CD4-positive, alpha-beta T cell treated with Interleukin-6 at 100 ng/mL for 8 hours (primary cell): Measurements from ENCODE around the gene ATP6V0D1.
"Not testable (repeated sequence)": the region's sequence is repeated elsewhere in the genome, so short reads cannot be mapped to it uniquely, and the experiment has no call there.

Experiments used
- DNase-seq: peaks from one replicate; pipeline ENCODE4 v3.0.0-alpha.2; 2020; ENCODE audit warnings: mixed read lengths, low spot score

The ATP6V0D1 gene

DNA sequence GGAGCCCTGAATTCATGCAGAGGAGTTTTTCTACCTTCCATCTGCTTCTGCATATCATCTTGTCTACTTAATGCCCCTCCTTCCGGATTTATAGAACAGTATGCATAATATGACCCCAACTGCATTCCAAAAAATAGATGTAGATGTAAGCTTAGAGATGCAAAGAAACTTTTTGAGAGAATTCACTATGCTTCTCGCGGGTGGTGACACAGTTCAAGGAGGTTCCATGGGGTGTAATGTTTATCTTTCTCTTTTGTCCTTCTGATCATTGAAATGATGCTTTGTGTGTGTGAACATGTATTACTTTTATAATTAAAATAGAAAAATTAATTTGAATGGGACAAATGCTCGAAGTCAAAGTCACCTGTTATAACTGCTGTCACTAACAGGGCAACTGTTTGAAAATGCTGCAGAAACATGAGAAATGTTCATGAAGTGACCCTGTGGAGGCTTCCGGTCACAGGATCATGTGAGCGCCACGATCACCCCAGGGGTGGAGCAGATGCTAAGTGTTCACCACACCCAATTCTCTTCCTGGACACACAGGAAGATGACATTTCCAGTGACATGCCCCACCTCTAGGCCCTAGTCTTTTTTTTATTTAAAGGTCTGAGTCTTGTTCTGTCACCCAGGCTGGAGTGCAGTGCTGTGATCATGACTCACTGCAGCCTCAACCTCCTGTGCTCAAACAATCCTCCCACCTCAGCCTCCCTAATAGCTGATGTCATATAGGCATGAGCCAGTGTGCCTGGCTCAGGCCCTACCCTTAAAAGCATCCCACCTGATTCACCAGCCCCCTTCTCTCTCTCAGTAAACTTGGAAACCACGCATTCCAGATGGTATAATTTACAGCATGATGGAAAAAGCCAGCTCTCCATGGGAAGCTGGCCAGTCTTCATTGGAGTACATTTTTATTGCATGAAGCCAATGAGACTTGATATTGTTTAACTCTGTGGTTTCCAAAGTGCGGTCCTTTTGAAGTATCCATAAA is 23.4 kb upstream of the ATP6V0D1 start:
- peak; percentile 68 for DNase-seq

DNA sequence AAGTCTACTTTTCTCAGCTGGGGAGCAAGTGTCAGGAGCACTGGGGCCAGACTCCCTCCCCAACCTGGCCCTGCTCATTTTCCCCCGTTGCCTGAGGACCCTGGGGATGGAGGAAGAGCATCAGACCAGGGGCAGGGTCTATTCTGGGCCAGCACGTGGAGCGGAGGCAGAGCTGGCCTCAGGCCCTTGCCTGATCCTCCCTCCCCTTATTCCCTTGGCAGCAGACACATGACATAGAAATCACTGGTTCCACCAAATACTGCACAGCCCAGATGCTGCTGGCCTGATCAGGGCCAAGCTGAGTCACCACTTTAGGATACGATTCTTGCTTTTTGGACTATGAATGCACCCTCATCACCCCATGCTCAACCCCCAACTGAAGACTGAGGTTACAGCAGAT is 18.1 kb upstream of the ATP6V0D1 start:
- DNase-seq, result no peak

DNA sequence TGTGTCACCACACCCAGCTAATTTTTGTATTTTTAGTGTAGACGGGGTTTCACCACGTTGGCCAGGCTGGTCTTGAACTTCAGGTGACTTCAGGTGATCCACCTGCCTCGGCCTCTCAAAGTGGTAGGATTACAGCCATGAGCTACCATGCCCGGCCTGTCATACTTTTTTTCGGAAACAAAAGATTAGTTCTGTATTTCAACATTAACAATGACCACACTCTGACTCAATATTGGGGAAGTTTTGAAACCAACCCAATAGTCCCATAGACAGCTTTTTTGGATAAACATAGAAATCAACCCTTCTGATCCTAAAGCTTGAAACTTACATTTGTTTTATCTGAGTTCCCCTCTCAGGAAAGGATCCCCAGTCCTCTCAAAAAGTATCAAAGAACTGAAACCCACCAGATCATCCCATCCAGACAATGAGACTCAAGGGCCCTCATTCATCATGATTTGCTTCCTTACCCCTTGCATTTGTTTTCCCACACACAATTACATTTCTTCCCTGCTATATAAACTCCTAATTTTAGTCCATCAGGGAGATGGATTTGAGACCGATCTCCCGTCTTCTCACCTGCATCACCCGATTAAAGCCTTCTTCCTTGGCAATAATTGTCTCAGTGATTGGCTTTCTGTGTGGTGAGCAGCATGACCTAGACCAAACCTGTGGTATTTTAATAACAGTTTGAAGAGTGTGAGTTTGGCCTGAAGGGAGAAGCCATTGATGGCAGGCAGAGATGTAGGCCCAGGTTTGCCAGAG is 9.6 kb upstream of the ATP6V0D1 start:
- DNase-seq, result no peak

DNA sequence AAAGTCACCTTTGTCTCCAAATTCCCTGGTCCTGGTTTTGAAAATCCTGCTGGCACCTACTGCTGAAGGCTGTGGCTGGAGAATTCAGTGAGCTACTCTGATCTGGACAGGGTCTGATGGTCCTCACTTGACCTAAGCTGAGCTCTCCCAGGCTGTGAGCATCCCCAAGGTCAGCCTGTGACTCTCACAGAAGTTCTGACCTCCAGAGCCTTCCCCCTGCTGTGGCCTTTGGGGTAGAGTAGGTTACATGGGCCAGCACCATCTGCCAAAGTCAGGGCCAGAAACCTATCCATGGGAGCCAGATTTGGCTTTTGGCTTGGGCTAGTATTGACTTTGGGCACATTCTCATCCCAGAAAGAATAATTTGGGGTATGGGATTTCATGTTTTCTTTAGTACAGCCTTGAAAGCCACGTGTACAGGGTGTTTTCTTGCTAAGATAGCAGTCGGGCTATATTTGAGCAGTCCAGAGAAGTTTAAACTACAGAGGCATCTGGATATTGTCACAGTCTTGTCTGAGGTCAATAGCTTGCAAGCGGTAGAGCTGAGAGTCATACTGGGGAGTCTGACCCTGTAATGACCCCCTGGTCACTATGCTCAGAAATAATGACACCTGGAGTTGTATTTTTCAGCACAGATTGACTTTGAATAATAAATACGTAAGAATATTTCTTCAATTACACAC is 8.6 kb upstream of the ATP6V0D1 start:
- no peak for DNase-seq

DNA sequence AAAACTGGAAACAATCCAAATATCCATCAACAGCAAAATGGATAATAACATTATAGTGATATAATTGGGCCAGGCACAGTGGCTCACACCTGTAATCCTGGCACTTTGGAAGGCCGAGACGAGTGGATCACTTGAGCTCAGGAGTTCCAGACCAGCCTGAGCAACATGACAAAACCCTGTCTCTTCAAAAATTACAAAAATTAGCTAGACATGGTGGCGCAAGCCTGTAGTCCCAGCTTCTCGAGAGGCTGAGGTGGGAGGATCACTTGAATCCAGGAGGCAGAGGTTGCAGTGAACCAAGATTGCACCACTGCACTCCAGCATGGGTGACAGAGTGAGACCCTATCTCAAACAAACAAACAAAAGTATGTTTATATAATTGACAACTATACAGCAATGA is 6.6 kb upstream of the ATP6V0D1 start:
- DNase-seq, result not testable (repeated sequence)

DNA sequence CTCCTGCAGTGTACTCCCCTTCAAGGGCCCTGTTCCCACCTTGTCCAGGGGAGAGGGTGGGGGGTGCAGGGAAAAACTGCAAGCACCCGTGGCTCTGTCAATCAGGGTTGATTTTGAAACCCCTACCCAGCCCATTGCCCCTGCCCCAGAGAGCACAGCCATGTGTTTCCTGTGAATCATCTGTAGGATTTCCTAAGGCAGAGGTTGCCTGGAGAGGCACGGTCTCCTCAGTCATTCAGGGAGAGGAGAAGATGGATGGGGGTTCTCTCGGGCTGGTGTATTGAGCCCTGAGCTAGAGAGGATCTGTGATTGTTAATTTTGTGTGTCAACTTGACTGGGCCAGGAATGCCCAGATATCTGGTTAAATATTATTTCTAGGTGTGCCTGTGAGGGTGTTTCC is 5.8 kb upstream of the ATP6V0D1 start:
- no peak for DNase-seq

DNA sequence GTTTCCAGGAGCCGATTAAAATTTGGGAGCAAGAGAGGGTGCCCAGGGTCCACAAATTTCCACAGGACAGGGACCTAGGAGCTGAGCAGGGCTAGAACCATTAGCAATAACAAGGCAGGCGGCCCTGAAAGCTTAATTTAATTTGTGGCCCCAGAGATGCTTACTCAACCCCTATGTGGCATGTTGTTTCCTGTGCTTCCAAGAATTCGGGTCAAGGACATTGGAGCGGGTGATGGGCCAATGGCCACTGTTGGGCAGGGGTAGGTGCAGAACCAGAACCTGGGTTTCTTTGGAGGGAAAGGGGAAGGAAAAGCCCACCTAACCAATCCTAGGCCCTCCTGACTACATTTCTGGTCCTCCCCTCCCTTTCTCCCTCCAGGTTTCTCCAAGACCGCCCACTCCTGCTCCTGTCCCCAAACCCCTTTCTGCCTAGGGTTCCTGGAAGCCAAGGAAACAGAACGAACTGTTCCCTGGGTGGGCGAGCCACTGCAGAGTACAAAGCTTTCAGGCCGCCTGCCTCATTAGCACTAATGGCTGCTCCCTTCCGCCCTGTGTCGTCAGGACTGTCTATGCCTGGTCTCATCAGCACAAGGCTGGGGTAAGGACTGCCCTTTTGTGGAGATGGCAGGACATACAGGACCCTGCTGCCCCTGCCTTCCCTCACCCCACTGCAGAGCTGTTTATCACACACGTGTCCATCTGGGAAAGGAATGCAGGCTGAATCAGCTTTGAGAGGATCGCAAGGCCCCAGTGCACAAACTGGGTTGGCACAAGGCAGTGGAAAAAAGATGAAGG is 3.0 kb upstream of the ATP6V0D1 start:
- no peak for DNase-seq

DNA sequence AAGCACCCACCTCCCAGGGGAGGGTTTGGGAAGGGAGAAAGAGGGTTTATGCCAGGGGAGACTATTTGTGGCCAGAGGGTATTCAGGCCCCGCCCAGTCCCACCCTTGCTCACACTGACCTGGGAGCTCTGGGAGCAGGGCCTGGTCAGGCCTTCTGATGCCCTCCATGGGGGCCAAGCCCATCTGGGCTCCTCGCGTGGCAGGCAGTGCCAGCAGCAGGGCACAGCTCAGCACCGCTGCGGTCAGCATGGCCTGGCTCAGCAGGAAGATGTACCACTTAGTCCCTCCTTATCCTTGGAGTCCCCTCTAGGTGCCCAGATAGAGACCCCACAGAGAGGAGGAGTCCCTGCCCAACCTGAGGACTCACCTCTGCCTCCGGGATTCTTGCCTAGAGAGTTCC is 2.2 kb upstream of the ATP6V0D1 start, which contains the start of gene AGRP:
AGRP (minus strand) TSS at position 398 of the 400 bp plus-strand sequence; CDS start at position 249, 149 bp downstream.
- DNase-seq, result no peak

DNA sequence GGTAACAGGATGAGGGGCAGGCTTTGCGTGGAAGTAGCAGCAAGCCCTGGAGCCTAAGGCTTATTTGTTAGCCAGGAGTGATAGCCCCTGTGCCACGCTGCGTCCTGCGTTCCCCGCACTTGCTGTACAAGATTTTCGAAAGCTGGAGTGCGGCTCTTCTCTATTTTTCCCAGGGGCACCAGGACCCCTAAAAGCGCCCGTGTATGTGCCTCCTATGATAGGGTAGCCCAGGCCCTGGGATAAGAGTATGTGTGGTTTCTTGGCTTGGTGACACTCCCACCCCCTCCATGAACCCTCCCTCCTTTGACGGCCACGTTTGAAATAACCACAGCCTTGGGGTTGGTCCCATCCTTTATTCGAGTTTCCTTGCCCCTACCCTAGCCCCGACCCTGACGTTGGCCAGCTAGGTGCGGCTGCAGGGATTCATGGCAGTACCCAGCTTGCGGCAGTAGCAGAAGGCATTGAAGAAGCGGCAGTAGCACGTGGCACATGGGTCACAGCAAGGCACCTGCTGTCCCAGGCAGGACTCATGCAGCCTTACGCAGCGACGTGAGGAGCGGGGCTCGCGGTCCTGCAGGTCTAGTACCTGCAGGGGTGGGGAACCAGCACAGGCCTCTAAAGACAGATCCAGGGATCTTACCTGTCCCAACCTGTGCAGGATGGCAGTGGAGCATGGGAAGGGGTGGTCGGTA is 1.4 kb upstream of the ATP6V0D1 start:
- no peak for DNase-seq

DNA sequence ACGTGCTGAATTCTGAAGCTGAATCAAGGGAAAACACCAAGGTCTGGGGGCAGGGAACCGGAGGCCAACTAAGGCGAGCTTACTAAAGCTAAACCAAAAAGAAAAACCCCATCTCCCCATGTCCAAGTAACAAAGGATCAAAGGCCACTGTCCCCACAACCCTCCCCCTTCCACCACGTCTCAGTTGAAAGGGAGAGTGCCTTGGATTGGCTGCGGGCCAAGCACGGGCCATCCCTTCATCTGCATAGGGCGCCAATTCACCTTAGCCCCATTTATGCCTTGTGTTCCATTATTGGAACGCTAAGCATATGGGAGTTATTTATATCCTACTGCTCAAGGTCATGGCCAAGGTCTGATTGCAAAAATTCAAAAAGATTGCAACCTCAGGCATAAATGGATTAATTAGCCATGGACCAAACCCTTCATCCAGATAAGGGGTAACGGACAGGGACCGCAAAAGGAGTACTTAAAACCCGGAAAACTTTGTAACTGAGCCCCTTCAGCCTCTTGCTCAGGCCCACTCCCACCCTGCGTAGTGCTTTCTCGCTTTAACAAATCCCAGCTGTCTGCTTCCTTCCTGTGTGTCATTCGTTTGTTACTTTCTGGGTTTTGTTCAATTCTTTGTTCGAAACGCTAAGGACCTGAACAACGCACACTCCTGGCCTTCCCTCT is 740 bp upstream of the ATP6V0D1 start:
- peak; percentile 20 for DNase-seq

DNA sequence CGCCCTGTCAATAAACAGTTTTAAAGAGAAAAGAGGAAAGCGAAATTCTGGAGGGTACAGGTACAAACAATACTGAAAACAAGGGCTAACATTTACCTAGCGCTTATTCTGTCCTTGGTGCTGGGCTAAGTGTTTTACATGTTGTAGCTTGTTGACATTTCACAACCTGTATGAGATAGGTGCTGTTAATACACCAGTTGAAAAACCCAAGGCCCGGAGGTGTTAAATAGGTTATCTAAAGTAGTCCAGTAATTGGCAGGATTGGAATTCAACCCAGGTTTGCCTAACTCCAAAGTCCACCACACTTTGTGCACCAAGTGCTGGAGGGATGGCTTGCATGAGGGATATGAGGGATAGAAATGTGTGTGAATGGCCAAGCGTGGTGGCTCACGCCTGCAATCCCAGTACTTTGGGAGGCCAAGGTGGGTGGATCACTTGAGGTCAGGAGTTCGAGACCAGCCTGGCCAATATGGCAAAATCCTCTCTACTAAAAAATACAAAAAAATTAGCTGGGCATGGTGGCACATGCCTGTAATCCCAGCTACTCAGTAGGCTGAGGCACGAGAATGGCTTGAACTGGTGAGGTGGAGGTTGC is 2.9 kb downstream of the ATP6V0D1 start:
- DNase-seq, result no peak

DNA sequence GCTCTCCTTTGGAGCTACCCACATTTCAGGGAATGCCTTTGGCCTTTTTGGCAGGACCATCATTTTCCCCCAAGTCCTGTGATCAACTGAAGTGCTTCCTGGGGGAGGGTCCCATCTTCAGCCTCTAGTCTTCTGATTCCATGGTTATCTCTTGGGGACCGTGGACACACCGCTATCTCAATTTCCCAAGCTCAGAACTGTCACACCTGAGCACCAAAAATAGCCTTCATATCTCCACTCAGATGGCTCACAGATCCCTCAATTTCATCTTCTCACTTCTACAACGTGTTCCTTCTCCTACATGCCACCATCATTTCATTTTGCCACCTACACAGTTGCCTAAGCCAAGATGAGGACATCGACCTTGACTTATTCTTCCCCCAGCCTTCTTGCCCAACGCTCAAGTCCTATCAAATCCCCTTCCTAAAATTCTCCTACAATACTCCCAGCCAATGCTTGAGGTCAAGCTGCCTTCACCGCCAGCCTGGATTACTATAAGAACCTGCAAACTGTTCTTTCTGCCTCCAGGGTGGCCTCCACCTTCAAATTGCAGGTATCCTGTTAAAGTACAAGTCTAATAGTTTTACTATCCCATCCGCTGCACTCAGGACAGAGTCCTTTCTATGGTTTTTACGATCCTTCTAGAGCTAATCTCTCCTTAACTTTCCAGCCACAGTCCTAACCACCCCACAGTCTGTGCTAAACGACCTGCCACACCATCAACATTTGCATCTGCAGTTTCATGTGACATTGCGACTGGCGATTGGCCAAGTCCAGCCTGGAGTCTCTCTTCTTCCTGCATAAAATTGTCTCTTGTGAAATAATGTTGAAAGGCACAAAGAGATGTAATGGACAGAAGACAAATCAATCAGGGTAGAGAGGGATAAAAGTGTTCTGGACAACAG is 6.2 kb downstream of the ATP6V0D1 start:
- no peak for DNase-seq

DNA sequence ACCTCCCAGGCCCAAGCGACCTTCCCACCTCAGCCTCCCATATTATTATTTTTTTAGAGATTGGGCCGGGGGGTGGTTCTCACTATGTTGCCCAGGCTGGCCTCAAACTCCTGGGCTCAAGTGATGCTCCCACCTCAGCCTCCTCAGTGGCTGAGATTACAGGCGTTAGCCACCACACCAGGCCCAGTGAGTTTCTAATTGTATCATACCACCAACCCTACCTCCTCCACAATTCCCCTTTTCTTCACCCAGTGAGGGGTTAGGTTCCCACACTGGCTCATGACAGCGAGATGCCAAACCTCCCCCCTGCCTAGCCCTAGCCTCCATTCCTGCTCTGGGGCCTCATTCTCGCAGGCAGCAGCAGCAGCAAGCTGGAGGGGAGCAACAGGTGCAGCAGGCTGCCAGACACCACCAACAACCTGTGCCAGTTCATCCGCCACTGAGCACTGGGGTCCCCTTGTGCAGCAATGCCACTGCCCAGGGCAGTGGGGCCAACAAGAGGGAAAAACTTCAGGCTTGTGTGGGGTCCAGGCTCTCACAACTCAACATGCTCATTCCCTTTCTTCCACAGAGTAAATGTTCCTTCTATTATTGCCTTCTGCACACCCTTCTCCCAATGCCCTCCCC is 9.1 kb downstream of the ATP6V0D1 start:
- no peak for DNase-seq

DNA sequence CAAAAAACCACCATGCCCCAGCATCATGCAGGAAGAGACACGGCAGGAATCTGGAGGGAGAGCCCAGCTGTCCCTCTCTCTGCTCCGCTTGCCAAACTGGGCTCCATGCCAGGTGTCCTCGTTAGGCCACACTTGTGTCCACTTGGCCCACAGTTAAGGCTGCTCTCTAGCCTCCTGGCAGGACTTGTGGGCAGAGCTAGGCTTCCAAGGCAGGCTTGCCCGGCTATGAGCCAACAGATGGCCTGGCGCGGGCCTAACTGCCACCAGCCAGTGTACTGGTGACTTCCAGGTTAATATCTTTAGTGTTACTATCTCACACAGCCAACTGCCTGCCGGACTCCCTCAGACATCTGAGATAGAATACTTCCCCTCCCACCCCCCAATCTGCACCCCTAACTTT is 10.6 kb downstream of the ATP6V0D1 start:
- no peak for DNase-seq

DNA sequence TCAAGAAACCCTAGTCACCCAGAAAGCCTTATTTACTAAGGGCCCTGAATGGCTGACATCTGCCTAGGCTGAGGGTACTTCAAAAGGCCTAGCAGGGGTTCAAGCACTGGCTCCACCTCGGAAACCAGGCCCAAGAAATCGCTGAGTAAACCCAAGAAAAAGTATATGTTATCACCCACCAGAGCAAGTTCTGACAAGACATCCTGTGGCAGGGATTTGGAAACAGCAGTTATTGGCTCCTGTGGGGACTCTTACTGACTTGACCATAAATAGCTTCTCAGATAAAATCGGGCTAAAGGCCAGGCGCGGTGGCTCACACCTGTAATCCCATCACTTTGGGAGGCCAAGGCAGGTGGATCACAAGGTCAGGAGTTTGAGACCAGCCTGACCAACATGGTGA is 12.2 kb downstream of the ATP6V0D1 start:
- no peak for DNase-seq

DNA sequence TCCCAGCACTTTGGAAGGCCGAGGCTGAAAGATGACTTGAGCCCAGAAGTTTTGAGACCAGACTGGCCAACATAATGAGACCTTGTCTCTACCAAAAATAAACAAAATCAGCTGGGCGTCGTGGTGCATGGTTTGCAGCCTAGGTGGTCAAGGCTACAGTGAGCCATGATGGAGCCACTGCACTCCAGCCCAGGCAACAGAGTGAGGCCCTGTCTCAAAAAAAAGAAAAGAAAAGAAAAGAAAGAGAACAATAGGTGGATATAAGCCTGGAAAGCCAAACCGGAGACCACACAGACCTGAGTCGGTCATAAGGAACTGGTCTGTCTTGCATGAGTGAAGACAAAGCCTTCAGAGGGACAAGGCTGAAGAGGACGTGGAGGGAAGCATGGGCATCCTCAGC is 14.4 kb downstream of the ATP6V0D1 start:
- no peak for DNase-seq

DNA sequence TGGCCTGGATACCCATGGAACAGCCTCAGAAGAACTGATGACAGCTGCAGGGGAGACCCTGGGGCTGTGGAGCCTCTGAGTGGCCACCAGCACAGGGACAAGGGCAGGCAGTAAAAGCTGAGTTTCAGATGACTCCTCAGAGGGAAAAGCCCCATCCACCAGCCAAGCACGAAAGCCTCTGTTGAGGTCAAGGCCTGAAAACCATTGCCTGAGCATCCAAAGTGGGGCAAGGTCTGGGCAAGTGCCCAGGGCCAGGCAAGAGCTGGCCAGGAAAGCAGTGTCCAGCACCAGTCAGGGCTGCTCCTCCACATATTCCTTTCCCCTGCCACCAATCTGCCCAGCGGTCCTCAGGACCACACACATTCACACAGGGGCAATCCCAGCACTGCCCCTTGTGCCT is 16.4 kb downstream of the ATP6V0D1 start:
- DNase-seq, result no peak

DNA sequence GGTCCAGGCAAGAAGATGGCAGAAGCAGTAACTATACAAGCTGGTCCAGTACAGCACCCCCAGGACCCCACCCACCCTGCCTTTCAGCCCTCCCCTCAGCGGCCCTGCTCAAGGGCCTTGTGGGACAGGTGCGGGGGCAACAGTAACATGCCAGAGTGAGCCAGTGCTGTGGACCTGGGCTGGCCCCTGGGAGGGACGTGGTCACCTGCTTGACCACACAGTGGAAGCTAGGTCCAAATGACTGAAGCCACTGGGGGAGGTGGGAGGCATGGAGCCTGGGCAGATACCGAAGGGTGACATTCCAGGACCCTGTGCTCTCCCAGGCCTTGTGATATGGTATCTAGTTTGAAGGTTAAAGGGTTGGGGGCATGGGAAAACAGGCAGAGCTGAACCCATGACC is 17.3 kb downstream of the ATP6V0D1 start:
- DNase-seq, result no peak
